HepG2 (cell line): ENCODE measurements around the gene MAPK9.

Experiments used
- FIP1L1 ChIP-seq: fragments of 200-400 bp; formaldehyde crosslinking; IDR thresholded peaks from 2 replicates; pipeline ENCODE4 v1.6.1; 2018; ENCODE audit warnings: low read depth, mild to moderate bottlenecking, low read length, moderate library complexity, borderline replicate concordance; ENCODE audit not compliant: insufficient read depth
- FOXK2 ChIP-seq: fragments of 450-650 bp; IDR thresholded peaks from 2 replicates; pipeline ENCODE4 v1.6.1; 2016
- STAG1 ChIP-seq: sonication (generic); formaldehyde crosslinking; IDR thresholded peaks from 2 replicates; pipeline ENCODE4 v1.4.0; 2020; ENCODE audit warnings: missing genetic modification reagents
- TP53 ChIP-seq: sonication (generic); formaldehyde crosslinking; conservative IDR thresholded peaks from 2 replicates; pipeline ENCODE4 v1.4.0; 2020; ENCODE audit warnings: missing genetic modification reagents
- TRIM22 ChIP-seq: fragments of 450-650 bp; IDR thresholded peaks from 2 replicates; pipeline ENCODE4 v1.6.1; 2017
- U2AF2 ChIP-seq: fragments of 200-400 bp; formaldehyde crosslinking; IDR thresholded peaks from 2 replicates; pipeline ENCODE4 v1.6.1; 2017; ENCODE audit warnings: low read depth, mild to moderate bottlenecking, low read length
- TF ChIP-seq, protein P1 (sequence below): IDR thresholded peaks from 2 replicates; pipeline ENCODE4 v1.6.1; 2012; ENCODE audit warnings: low read length, improper control_type of control experiment
- TF ChIP-seq, protein P2 (sequence below): sonication (generic); formaldehyde crosslinking; IDR thresholded peaks from 2 replicates; pipeline ENCODE4 v1.5.0; 2020; ENCODE audit warnings: mild to moderate bottlenecking, missing genetic modification reagents, moderate library complexity

DNA sequence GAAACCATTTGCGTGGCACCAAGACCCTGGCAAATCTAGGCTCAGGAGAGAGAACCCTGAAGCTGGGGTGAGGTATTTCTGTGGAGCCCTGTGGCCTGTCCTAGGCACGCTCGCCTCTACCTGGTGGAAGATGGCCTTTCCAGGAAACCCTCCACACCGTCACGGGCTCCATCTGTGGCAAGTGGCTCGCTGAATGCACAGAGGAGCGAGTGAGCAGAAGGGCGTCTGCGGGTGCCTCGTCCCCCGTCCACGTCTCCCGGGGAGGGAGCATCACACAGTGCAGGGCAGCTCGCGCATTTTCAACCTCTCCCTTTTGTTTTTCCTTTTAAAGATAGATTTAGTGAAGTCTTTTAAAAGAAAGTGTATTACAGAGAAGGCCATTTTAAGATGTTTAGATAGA, 57.6 kb downstream of the MAPK9 start:
- TF ChIP-seq, protein P1, sequence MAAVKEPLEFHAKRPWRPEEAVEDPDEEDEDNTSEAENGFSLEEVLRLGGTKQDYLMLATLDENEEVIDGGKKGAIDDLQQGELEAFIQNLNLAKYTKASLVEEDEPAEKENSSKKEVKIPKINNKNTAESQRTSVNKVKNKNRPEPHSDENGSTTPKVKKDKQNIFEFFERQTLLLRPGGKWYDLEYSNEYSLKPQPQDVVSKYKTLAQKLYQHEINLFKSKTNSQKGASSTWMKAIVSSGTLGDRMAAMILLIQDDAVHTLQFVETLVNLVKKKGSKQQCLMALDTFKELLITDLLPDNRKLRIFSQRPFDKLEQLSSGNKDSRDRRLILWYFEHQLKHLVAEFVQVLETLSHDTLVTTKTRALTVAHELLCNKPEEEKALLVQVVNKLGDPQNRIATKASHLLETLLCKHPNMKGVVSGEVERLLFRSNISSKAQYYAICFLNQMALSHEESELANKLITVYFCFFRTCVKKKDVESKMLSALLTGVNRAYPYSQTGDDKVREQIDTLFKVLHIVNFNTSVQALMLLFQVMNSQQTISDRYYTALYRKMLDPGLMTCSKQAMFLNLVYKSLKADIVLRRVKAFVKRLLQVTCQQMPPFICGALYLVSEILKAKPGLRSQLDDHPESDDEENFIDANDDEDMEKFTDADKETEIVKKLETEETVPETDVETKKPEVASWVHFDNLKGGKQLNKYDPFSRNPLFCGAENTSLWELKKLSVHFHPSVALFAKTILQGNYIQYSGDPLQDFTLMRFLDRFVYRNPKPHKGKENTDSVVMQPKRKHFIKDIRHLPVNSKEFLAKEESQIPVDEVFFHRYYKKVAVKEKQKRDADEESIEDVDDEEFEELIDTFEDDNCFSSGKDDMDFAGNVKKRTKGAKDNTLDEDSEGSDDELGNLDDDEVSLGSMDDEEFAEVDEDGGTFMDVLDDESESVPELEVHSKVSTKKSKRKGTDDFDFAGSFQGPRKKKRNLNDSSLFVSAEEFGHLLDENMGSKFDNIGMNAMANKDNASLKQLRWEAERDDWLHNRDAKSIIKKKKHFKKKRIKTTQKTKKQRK: no peak
- no peak for TF ChIP-seq TRIM22
- no peak for TF ChIP-seq FIP1L1
- TF ChIP-seq STAG1: no peak
- no peak for TF ChIP-seq FOXK2
- TF ChIP-seq TP53: no peak
- no peak for TF ChIP-seq U2AF2
- TF ChIP-seq, protein P2, sequence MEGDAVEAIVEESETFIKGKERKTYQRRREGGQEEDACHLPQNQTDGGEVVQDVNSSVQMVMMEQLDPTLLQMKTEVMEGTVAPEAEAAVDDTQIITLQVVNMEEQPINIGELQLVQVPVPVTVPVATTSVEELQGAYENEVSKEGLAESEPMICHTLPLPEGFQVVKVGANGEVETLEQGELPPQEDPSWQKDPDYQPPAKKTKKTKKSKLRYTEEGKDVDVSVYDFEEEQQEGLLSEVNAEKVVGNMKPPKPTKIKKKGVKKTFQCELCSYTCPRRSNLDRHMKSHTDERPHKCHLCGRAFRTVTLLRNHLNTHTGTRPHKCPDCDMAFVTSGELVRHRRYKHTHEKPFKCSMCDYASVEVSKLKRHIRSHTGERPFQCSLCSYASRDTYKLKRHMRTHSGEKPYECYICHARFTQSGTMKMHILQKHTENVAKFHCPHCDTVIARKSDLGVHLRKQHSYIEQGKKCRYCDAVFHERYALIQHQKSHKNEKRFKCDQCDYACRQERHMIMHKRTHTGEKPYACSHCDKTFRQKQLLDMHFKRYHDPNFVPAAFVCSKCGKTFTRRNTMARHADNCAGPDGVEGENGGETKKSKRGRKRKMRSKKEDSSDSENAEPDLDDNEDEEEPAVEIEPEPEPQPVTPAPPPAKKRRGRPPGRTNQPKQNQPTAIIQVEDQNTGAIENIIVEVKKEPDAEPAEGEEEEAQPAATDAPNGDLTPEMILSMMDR: no peak
